Neural cell (in vitro differentiated cells): Measurements from ENCODE around the gene APOL5.

Experiments used
- CTCF ChIP-seq: fragments of 450-650 bp; IDR thresholded peaks from 2 replicates; pipeline ENCODE4 v1.5.1; 2014; ENCODE audit warnings: antibody characterized with exemption, mild to moderate bottlenecking, moderate library complexity; ENCODE audit not compliant: poor library complexity, severe bottlenecking
- EP300 ChIP-seq: fragments of 450-650 bp; conservative IDR thresholded peaks from 2 replicates; pipeline ENCODE4 v1.6.1; 2014; ENCODE audit warnings: antibody characterized with exemption, mild to moderate bottlenecking, moderate library complexity; ENCODE audit not compliant: poor library complexity, severe bottlenecking
- EZH2 ChIP-seq: fragments of 200-600, 300-800 bp; shearing (Covaris generic), sonication (generic); IDR thresholded peaks from 2 replicates; pipeline ENCODE4 v1.6.1; 2014; ENCODE audit warnings: antibody characterized with exemption, low read length, borderline replicate concordance, mild to moderate bottlenecking; ENCODE audit not compliant: insufficient read depth, poor library complexity, severe bottlenecking
- MXI1 ChIP-seq: fragments of 450-650 bp; conservative IDR thresholded peaks from 2 replicates; pipeline ENCODE4 v1.6.1; 2014; ENCODE audit warnings: antibody characterized with exemption, mild to moderate bottlenecking; ENCODE audit not compliant: poor library complexity, severe bottlenecking
- POLR2AphosphoS5 ChIP-seq: IDR thresholded peaks from 2 replicates; pipeline ENCODE4 v1.6.1; 2012
- RAD21 ChIP-seq: fragments of 450-650 bp; conservative IDR thresholded peaks from 2 replicates; pipeline ENCODE4 v1.6.1; 2014; ENCODE audit warnings: antibody characterized with exemption, mild to moderate bottlenecking, moderate library complexity
- SMC3 ChIP-seq: fragments of 450-650 bp; conservative IDR thresholded peaks from 2 replicates; pipeline ENCODE4 v1.6.1; 2014; ENCODE audit warnings: antibody characterized with exemption, mild to moderate bottlenecking, moderate library complexity; ENCODE audit not compliant: poor library complexity
- TAF1 ChIP-seq: IDR thresholded peaks from 2 replicates; pipeline ENCODE4 v1.6.1; 2012; ENCODE audit warnings: low read depth
- TF ChIP-seq, protein P1 (sequence below): IDR thresholded peaks from 2 replicates; pipeline ENCODE4 v1.6.1; 2012; ENCODE audit warnings: borderline replicate concordance

- TF ChIP-seq POLR2AphosphoS5 = no peak
- no peak for TF ChIP-seq EP300
- no peak for TF ChIP-seq CTCF
- no peak for TF ChIP-seq RAD21
- no peak for TF ChIP-seq TAF1
- TF ChIP-seq EZH2 = no peak
- TF ChIP-seq, protein P1, sequence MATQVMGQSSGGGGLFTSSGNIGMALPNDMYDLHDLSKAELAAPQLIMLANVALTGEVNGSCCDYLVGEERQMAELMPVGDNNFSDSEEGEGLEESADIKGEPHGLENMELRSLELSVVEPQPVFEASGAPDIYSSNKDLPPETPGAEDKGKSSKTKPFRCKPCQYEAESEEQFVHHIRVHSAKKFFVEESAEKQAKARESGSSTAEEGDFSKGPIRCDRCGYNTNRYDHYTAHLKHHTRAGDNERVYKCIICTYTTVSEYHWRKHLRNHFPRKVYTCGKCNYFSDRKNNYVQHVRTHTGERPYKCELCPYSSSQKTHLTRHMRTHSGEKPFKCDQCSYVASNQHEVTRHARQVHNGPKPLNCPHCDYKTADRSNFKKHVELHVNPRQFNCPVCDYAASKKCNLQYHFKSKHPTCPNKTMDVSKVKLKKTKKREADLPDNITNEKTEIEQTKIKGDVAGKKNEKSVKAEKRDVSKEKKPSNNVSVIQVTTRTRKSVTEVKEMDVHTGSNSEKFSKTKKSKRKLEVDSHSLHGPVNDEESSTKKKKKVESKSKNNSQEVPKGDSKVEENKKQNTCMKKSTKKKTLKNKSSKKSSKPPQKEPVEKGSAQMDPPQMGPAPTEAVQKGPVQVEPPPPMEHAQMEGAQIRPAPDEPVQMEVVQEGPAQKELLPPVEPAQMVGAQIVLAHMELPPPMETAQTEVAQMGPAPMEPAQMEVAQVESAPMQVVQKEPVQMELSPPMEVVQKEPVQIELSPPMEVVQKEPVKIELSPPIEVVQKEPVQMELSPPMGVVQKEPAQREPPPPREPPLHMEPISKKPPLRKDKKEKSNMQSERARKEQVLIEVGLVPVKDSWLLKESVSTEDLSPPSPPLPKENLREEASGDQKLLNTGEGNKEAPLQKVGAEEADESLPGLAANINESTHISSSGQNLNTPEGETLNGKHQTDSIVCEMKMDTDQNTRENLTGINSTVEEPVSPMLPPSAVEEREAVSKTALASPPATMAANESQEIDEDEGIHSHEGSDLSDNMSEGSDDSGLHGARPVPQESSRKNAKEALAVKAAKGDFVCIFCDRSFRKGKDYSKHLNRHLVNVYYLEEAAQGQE = no peak
- no peak for TF ChIP-seq SMC3
- TF ChIP-seq MXI1 = no peak
These were observed 20.5 kb upstream of the APOL5 start for GRCh38 chr22:35697142-35697541.
